GM21526 (cell line): ENCODE data around the gene UBE2J2.
A peak's percentile ranks its signal among the peaks of the same experiment; 100 is the strongest.

Experiments
- ATAC-seq: cut with Tn5 transposase; IDR thresholded peaks from one replicate; pipeline ENCODE4 v1.9.1; 2021; ENCODE audit warnings: moderate library complexity; ENCODE audit not compliant: unreplicated experiment, low FRiP score

Gene UBE2J2

DNA sequence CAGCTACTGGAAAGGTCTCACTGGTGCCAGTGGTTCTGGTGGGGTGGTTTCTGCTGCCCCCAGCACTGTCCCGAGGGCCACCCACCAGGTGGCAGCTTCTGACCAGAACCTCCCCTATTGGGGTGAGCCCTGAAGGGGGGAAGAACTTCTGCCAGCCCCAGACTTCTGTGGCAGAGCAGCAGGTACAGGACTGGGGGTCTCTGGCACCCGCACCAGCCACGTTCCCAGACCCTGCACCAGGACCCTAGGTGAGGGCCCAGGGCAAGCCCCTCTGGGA, 36.4 kb upstream of the UBE2J2 start:
- no peak for ATAC-seq

DNA sequence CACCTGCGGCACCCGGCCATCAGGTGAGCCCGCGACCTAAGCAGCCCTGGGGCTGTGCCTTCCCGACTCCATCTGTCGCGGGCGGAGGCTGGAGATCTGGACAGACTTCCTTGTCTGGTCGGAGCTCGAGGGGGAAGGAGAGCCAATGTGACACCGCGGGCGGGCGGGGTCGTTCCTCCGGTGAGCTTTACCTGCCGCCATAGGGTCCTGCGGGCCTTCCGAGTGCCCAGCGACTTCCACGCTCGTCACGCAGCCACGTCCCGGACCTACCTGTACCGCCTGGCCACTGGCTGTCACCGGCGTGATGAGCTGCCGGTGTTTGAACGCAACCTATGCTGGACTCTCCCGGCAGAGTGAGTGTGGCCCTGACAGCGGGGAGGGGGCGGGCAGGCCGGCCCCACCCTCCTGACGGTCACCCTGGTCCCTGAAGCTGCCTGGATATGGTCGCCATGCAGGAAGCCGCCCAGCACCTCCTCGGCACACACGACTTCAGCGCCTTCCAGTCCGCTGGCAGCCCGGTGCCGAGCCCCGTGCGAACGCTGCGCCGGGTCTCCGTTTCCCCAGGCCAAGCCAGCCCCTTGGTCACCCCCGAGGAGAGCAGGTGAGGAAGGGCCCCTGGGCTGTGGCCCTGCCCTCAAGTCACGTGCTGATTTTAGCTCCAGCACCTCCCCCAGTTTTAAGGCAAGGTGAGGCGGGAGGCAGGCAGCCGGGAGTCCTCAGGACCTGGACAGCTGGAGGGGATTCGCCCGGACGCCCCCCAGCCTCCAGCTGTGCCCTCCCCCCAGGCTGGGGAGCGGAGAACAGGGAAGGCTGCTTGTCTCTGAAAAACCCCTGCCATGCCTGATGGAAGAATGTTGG, 35.8 kb upstream of the UBE2J2 start:
- ATAC-seq, result no peak

- peak; percentile 6 for ATAC-seq
These were observed 35.1 kb upstream of the UBE2J2 start for GRCh38 chr1:1308756-1309250.

- ATAC-seq, result peak; percentile 44
These were observed 34.5 kb upstream of the UBE2J2 start, which contains the start of the genes ACAP3 and PUSL1 for GRCh38 chr1:1307923-1308755. ACAP3 (minus strand) TSS chr1:1307930; CDS start chr1:1307815, 115 bp downstream. PUSL1 (plus strand) TSS chr1:1308597; CDS start chr1:1308644, 47 bp downstream.

DNA sequence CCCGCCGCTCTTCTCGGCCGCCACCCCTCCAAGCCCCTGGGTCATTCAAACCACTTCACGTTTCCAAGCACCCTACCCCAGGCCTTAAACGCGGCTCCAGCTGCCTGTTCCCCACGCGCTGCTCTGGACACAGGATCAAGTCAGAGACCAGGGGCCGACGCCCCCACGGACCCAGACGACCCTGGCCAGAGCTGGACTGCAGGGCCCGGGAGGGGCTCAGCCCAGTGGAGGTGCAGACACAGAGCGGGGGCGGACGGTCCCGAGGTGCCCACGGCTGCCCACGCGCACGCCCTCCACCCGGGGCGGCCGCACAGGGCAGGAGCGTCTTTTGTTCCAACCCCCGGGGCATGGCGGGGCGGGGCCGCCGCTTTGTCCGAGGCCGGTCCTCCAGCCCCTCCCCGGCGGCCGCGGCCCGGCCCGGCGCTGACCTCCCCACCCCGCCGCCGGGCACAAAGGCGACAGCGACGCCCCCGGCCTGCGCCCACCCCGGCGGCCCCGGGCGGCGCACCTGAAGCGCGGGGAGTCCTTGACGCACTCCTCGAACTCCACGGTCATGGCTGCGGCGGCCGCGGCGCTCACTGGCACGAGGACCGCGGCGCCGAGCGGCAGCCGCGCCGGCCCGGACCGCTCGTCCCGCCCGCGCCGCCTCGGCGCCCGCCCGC, 33.7 kb upstream of the UBE2J2 start:
- peak; percentile 5 for ATAC-seq

DNA sequence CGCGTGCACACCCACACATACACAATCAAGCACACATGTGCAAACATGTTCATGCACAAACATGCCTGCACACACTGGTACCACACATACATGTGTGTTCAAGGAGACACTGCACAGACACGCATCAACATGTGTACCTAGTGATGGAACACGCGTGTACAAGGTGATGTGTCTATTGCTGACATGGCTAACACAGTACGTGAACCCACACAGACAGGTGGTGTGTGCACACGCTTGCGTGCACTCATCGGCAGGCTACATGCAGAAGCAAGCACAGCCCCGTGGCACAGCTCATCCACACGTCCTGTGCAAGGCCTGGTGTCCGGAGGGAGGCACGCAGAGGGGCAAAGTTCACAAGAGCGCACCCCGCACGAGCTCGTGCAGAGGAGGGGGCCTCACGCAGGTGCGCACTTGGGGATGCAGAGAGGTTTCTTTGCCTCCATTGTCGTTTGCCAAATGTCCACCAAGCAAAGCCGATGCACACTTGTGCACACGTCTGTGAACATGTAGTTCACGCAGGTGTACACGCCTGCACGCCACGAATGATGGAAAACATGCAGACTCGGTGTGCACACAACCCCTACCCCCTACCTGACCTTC, 33.1 kb upstream of the UBE2J2 start:
- ATAC-seq, result no peak

DNA sequence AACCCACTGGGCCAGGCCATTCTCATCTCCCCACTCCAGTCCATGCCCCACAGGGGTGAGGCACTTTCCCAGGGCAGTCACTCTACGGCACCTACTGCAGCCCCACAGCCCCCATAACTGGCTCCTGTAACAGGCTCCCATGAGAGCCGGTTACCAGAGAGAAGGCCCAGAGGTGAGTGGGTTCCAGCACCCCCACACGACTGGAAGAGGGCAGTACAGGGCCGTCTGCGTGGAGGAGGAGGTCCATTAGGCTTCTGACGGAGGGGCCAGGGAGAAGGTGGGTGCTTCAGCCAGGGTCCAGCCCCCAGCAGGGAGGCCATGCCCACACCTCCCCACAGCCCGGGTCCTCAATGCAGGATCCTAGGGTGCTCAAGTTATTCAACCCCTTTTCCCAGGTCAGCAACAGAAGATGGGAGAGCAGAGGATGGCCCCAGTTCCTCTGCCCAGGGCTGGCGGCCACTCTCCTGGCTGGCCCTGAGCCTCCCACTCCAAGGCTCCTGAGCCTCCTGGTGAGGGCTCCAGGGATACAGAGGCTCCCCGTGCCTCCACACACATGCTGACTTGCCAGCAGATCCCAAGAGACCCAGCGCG, 32.5 kb upstream of the UBE2J2 start:
- ATAC-seq, result no peak

DNA sequence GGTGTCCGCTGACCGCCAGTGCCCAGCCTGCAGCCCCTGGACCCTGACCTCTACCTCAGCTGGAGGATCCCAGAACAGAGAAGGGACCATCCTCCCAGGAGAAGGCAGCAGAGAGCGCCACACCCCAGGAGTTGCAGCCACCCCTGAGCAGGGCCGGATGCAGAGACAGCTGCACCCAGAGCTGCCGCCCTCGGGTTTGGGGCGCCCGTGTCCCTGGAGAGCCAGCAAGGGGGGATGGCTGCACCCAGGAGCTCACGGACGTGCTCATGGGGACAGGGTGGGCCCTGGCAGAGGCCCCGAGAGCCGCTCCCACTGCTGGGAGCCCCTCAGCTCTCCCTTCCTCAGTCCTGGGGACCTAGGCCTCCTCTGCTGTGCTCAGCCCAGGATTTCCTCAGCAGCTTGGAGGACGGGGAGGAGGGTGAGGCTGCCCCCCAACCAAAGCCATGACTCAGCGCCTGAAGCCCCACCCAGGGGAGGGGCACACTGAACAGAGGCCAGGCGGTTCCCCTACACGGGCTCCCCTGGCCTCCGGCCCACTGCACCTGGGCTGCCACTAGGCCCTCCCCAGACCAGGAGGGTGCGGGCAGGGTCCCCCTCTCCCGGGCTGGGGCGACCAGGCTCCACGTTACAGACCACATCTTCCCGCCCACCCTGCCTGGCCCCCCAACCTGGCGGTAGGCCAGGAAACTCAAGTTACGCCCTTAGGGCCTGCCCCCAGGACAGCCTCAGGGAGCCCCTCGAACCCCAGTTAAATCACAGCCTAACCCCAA, 31.8 kb upstream of the UBE2J2 start:
- no peak for ATAC-seq

DNA sequence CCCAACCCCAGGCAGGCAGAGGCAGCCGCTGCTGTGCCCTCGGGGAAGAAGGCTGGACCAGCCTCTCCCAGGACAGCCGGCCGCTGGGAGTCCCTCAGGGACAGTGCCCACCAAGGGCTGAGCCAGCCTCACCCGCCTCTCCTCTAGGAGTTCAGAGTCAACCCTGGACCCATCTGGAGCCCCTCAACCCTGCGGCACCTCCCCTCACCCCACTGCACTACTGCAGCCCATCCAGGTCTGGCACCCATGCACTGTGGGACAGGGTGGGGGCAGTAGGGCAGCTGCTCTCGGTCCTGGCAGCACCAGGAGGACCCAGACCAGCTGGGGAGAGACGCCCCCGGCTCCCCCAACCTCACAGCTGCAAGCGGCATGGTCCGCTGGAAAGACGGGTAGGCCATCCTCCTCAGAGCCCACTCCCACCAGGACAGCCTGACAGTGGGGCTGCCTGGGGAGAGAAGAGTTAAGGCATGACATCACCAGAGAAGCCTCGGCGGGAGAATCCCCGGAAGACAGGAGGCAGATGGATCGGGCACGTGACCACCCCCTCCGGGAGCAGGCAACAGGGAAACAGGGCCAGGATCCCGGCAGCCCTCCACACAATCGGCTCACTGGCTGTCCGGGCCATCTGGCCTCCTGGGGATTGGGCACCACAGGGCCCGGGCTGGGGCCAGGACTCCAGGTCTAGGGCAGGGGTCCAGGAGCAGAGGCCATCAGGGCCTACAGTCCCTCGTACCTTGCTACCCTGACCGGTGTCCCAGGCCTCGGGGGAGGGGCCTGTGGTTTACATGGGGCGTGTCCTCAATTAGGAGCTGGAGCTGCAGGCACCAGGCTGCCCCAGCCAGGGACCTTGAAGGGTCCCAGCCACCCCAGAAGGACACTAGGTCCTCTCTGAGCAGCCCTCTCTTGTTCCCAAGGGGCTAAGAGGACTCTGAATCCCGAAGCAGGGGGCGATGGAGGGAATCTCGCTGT, 31.0 kb upstream of the UBE2J2 start:
- ATAC-seq, result no peak

DNA sequence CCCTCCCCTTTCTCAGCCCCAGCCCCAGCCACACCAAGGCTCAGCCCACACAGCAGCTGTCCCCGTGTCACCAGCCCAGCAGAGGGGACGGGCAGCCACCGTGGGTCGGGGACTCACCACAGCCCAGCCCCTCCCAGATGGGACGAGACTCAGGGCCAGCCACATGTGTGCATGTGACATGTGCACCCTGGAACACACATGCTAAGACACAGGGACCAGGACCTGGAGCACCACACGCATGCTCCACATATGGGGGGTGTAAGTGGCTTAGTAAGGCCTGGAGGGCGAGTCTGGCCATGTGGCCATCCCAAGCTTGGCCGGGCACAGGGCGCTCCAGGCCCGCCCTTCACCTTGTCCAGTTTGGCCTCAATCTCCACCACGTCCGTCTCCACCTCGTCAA, 30.1 kb upstream of the UBE2J2 start:
- ATAC-seq, result no peak

DNA sequence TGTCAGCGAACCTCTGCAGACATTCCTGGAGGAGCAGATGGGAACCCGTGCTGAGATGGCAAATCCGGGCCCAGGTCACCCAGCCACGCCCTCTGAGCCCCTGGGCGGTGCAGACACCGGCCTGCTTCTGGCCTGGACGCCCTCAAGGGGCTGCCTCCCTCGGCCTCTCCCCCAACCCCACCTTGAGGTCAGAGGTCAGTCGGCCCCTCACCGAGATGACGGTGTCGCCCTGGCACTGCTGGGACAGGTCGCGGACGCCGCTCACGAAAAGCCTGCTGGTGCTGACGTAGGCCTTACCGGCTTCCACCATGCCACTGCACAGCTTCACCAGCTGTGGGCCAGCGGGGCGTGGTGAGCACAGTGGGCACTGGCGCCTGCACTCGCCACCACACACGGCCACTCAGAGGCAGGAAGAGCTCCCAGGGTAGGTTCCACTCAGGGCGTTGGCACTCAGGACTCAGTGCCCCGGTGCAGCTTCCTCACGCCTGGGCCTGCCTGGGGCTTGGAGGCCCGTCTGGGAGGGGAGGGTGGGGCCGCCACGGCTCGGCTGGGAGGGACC, 29.4 kb upstream of the UBE2J2 start:
- ATAC-seq, result no peak

DNA sequence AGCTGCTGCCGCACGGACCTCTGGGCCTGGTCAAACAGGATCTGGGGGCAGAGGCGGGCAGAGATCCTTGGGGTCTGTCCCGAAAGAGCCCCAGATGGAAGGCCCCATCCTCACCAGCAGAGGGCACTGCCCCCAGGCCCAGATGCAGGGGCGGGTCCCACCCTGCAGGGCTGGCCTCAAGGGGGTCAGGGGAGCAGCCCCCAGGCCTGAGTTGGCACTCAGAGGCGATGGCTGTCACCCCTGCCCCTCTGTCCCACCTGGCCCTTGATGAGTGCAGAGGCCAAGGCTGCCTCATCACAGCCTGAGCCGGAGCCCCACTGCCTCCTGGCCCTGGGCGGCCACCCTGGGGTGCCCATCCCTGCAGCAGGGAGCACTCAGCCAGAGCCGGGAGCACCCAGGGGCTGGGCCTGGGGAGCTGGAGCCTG, 28.4 kb upstream of the UBE2J2 start:
- no peak for ATAC-seq

GRCh38 chr1:1300352-1300739, 26.7 kb upstream of the UBE2J2 start:
- ATAC-seq, result no peak

DNA sequence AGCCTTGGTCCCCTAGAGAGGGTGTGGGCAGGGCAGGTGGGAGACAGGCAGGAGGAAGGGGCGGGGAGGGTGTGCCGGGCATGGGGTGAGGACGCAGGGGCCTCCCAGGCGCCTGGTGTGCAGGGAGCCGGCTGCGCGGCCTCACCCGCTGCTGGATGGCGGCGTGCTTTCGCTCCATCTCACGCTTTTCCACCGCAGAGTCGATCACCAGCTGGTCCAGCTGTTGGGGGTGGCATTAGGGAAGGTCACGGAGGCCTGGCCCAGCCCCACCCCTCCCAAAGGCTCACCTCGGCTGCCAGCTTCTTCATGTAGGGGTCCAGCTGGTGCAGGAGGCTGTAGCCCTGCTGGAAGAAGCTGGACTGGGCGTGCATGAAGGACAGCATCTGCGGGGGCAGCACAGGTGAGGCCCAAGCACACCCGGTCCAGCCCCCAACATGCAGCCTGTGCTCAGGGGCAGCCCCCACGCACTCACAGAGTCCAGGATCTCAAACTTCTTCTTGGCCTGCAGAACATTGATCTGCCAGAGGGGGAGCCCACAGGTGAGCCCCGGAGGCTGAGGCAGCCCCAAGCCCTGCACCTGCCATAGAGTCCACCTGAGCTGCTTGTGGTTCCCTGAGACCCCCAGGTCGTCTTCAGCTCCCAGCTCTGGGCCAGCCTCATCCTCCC, 26.2 kb upstream of the UBE2J2 start:
- no peak for ATAC-seq

GRCh38 chr1:1298861-1299685, 25.4 kb upstream of the UBE2J2 start:
- ATAC-seq, result no peak

DNA sequence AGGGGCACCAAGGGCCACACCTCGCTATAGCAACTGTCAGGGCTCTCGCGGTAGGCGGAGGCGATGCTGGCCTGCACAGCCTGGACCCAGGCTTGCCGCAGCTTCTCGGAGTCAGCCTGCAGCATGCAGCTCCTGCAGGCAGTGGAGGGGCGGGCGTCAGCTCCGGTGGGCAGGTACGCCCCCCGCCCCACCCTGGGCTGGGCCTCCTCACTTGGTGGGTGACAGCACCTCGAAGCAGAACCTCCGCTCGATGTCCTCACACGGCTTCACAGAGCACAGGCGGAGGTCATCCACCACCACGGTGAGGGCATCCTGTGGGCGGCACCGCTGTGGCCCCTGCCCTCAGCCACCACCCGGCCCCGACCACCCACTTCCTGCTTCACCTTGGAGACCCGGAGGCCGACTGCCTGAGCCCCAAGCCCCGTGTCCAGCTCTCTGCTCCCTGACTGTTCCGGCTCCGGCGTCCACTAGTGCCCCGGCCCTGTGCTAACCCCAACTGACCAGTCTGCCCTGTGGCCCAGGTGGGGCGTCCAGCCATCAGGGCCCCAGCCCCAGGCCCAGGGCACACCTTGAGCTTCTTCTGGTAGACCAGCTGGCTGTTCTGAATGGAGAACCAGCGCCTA, 24.3 kb upstream of the UBE2J2 start:
- ATAC-seq, result no peak
